GM15510 (cell line): ENCODE results near the gene DVL2.

Source experiments
- POLR2A ChIP-seq: IDR thresholded peaks from 3 replicates; pipeline ENCODE4 v1.6.1; 2011; ENCODE audit warnings: borderline replicate concordance; ENCODE audit not compliant: insufficient read length; ENCODE audit errors: extremely low read depth

Gene DVL2

DNA sequence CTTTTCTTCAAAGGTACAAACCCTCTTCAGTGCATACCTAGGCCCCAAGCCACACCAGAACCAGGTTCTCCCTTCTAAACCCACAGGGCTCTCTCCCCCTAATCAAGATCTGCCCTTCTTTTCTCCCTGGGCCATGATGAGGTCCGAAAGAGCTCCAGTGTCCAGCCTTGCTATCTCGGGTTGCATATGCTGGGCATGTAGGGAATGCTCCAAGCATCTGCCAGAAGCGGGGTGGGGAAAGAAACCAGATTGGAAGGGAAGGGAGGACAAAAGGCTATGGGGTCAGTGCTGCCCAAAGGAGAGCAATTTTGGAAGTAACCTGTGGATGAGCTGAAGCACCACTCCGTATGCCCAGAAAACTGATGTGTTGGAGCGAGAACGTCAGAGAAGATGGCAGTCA is 14.9 kb upstream of the DVL2 start:
- TF ChIP-seq POLR2A = no peak

DNA sequence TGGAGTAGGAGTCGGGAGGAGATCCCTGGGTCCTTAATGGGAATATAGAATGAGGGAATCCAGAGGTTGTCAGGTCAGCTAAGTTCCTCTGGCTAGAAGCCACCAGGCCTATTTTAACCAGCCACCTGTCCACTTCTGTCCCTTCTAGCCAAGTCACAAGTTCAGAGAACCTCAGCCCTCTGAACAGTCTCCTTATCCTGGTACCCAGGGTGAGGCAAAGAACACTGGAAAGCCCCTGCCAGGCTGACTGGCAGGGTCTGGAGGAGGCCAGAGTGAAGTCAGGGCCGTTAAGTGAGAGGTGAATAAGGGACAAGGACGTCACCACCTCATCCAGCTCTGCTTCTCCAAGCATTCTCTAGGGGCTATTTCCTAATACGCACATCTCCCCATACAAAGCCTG is 14.5 kb upstream of the DVL2 start:
- TF ChIP-seq POLR2A = no peak

DNA sequence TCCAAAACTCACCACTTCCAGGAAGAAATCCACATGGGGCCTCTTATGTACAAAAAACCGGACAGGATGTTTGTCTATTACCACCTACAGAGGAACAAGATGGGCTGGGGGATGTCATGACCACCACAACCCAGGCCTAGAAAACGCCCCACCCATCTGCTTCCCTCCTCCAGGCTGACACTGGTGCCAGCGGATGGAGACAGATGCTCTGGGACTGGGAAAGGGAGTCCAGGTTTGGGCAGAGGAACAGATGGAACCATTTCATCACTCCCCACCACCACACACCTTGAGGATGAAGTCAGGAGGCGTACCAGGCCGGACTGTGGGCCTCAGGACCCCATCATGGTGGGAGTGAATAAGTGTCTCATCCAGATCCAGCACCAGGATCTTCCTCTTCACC is 12.5 kb upstream of the DVL2 start:
- no peak for TF ChIP-seq POLR2A

DNA sequence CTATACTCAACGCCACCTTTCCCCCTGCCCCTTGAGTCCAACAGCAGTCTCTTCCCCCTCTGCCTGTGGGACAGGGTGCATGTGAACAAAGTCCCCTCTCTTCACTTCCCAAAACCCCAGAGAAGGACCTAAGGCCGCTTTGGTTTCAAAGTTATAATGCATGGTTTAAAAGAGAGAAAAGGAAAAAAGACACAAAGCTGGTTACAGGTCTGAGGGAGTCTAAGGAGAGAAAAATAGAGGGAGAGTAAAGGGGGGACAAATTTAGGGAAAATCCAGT is 9.1 kb upstream of the DVL2 start:
- TF ChIP-seq POLR2A = no peak

DNA sequence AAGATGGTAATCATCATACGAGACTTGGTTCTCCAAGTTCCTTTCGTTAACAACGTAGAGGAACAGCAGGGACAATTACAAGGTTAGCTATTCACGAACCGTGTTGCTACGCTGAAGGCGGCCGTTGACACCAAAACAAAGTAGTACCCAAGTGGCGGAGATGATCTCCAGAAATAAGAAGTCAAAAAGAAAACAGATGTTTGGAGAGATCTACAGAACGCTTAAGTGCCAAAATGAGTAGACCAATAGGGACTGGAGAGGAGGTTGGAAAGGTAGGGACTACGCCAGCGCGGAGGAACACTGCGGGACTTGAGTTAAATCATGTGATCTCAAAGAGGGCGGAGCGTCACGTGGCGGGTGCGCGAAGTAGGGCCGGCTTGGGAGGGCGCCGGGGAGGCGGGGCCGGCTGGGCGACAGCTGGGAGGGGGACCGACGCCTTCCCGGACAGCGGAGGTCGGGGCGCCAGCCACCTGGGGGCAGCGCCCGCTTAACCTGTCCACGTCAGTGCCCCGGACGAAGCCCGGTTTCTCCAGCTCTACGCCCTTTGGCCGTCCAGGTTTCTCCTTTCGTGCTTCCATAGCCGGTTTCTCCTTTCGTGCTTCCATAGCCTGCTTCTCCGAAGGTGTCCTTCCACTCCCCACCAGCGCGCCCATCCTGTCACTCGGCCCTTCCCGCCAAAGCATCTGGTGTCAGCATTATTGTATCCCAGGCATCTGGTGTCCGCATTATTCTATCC is 8.6 kb upstream of the DVL2 start:
- peak; percentile 55 for TF ChIP-seq POLR2A

DNA sequence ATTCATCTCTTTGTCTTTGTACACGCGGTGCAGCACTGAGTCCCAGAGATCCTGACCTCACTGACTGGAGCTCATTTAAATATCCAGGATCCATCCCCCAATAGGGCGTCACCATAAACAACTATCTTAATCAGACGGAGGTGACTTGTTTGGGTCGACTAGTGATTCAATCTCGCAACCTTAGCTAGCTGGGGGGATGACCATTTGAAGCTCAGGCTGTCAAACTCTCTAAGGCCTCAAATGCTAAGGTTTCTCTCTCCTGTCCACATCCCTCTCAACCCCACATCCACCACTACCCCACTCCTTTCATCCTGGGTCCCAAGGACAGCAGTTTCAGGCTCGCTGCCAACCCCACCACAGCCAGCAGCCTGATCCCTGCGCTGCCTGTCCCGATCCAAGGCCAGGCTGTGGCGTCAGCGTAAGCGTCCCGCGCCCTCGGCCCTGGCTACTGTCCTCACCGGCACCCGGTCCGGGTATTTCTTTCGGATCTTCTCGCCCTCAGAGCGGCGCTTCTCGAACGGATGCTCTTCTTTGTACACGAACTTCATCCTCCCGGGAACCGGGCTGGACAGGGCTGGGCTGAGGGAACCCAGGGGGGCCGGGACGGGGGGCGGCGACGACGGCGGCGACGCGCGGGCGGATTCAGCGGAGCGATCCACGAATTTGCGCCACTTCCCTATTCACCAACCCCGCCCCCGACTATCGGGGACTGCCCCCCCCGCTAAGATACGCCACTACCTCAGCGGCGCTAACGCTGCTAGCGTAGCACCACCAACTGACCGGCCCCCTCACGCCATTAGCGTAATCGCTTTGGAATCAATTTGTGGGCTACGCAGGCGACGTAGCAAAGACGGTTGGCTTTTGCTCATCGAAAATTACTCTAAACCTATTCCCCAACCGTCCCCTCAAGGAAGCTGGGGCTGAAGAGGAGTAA is 7.7 kb upstream of the DVL2 start, which contains the start of gene GABARAP:
Gene GABARAP (minus strand): TSS at position 667 of the 934 bp plus-strand sequence. CDS start 119 bp downstream, at position 548.
- peak; percentile 43 for TF ChIP-seq POLR2A

DNA sequence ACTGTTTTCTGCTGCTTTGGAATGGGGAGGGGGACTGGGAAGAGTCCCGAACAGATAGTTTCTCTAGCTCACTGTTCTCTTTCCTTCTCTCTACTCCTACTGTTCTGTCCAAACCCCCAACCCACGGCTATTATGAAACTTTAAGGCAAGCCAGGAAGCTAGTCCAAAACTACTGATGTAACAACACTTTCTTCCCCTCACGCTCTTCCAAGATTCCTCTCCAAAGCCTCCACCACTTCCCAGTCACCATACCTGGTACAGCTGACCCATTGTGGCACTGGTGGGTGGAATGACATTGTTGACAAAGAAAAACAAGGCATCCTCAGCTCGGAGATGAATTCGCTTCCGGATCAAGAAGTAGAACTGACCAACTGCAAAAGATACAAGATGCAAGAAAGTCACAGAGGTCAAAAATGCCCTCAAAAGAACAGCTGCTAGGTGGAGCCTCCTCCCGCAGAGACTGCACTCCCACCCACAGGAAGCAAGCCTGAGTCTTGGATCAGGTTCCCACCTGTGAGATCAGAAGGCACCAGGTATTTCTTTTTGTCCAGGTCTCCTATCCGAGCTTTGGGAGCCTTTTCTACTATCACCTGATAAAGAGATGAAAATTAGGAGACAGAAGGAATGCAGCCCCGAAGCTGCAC is 6.9 kb upstream of the DVL2 start:
- no peak for TF ChIP-seq POLR2A

DNA sequence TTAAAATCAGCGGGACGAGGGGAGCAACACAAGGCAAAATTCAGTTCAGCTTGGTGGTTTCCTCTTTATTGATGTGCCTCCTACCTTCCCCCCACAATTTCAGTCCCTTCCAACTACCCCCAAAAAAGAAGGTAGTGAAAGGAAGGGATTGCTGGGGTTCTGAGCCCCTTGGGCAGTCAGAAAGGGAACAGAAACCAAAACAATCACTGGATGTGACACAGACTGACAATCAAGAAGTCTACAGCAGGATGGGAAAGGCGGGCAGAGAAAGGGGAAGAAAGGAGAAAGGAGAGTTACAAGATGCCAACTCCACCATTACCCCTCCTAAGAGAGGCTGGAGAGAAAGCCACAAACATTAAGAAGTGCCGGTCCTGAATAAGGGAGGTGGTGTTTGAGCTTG is 6.1 kb upstream of the DVL2 start:
- TF ChIP-seq POLR2A = no peak

DNA sequence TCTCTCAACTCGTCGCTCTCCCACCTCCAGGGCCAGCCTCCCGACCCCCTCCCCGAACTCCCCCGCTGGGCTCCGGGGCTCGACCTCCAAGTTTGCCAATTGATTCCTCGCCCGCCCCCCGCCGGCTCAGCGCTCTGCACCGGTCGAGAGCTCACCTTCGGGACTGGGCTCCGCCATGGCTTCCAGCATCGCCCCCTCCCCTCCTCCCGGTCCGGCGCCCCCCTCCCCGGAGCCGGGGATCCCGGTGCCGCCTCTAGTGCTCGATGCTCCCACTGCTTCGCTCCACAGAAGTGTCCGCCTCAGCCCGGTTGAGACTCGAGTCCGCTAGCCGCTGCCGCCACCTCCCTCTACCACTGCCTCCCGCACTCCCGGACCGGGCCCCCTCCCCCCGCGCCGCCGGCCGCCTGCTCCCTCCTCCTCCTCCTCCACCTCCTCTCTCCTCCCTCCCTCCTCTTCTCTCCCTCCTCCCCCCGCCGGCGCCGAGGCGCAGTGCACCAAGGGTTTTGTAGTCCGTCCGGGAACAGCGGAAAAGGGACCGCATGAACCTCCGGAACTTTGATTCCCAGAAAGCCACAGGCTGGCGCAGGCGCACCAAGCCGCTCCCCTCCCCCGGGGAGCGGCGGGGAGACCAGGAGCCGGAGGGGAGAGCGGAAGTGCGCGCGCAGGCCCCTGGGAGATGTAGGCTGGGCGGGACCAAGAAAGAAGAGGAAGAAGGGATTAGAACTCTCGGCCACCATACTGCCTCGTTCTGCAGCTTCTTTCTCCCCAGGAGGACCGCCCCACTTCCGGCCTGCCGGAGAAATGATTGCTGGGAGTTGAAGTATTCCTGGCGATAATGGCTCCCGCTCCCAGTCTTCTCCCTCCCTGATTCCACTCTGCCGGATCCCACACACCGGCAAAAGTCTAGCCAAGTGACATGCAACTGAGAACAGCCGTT is 5.0 kb upstream of the DVL2 start, which contains the start of gene PHF23:
Gene PHF23 (minus strand): TSS at position 367 of the 937 bp plus-strand sequence. CDS start 178 bp downstream, at position 189.
- TF ChIP-seq POLR2A = peak; percentile 43

DNA sequence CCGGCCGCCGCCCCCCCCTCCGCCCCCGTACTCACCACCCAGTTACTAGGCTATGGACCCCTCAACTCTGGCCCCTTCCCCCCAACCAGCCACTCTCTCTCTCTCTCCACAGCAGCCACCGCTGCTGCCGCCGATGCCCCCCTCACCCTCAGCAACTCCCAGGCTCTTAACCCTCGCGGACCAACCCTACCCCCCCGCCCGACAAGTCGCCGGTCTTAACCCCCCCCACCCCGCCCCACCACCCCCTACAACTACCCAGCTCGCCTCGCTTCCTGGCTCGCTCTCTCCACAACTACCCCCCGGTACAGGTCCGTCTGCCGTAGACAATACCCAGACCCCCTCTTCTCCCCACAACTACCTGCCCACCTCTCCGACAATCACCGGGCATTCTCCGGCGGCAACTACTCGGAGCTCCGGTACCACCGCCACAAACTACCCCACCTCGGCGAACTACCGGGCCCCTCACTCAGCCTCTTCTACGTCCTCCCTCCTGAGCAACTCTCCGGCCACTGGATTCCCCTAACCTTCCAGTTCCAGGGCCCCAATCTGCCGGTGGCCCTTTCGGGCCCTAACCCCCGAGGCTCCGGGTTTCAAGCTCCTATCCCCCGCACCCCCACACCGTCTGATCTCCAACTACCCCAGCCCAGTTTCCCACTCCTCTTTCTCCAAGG is 4.2 kb upstream of the DVL2 start:
- no peak for TF ChIP-seq POLR2A

DNA sequence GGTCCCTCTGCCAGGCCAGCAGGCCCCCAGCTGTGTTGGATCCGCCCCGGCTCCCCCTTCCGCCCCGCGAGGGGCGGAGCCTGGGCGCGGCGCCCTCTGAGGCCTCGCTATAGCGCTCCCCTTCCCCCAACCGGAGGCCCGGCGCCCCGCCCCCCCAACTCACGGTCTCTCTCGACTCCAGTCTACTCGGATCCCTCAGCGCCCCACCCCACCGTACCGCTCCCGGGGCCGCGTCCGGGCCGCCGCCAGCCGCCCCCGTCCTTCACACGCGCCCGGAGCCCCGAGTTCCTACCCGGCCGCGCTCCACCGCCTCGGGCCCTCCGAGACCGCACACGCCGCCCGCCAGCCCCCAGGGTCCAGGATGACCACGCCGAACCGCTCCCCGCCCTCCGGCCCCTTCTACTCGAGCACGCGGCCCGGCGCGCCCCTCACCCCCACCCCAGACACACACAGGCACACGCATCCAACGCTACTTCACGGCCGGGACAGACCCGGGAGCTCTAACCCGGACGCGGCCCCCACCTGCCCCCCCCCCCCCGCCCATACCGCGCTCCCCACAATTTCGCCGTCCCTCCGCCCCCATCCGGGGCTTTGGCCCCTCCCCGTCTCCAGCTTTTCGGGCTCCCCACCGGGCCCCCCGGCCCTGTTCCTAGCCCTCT is 3.6 kb upstream of the DVL2 start:
- TF ChIP-seq POLR2A = peak; percentile 57

DNA sequence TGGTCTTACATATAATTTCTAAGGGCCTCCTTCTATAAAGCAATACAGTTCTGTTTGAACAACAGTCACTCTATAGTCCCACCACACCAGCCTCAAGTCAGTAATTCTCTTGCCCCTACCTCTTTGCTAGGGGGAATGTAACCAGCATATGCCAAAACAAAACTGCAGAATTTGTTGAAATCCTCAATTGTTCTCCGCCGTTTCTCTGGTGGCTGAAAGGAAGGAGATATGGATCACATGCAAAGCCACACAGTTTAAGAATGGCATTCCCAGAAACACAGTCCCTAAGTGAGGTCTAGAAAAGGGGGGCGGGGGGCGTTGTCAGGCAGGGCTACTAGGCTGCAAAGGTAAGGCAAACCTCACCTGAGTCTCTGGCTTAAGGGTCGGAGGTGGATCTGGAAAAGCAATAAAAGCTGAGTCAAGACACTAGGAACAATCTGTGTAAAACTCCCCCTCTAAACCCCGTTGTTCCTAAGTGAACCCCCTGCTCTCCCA is 3.0 kb upstream of the DVL2 start:
- TF ChIP-seq POLR2A = no peak

DNA sequence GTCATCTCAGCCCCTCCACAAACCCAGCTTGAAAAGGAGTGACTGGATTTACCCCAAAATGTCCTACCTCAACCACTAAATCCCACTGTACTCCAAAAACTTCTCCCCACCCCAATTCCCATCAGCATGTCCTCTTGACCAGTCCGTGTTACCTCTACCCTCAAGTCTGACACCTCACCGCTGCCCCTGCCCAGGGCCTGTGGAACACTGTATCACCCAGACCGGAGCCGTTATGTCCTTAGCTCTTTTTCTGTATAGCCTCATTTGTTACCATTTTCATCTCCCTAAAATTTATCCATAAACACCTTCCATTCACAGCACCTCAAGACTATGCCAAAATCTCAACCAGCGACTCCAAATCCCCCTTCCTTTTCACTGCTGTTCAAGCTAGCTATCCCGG is 2.5 kb upstream of the DVL2 start:
- no peak for TF ChIP-seq POLR2A
